ENCODE data around the gene NWD2.

NWD2 gene

GRCh38 chr4:37243722-37244582 lies 591 bp upstream of the NWD2 start:
- Mint-ChIP-seq H3K9me3 (no peaks in the 10 kb centered on the region), H3K27ac (no peak overlapping the region), H3K36me3 (no peaks in the 10 kb centered on the region), H3K4me1 (no peaks in the 10 kb centered on the region), H3K4me3 (no peak overlapping the region)
- DNase-seq (ENCODE audit: low spot score in 2 of 2) (no peak), ATAC-seq (no peak)

GRCh38 chr4:37245391-37245954 lies 930 bp downstream of the NWD2 start:
- no peaks in the 10 kb centered on the region for H3K9me3 Mint-ChIP-seq
- H3K36me3 Mint-ChIP-seq = no peaks in the 10 kb centered on the region
- no peak for ATAC-seq
- DNase-seq (ENCODE audit: low spot score in 2 of 2) = no peak
- H3K4me1 Mint-ChIP-seq = no peaks in the 10 kb centered on the region
- no peak overlapping the region for H3K27ac Mint-ChIP-seq
- no peak overlapping the region for H3K4me3 Mint-ChIP-seq

GRCh38 chr4:37246891-37247290 lies 2.3 kb downstream of the NWD2 start:
- DNase-seq (ENCODE audit: low spot score in 2 of 2) (no peak), ATAC-seq (no peak)
- H3K4me1 Mint-ChIP-seq = no peaks in the 10 kb centered on the region
- H3K36me3 Mint-ChIP-seq = no peaks in the 10 kb centered on the region
- no peaks in the 10 kb centered on the region for H3K9me3 Mint-ChIP-seq
- no peak overlapping the region for H3K27ac Mint-ChIP-seq
- no peak overlapping the region for H3K4me3 Mint-ChIP-seq

GRCh38 chr4:37258221-37258620 lies 13.7 kb downstream of the NWD2 start:
- no peak overlapping the region for H3K4me3 Mint-ChIP-seq
- ATAC-seq (no peak), DNase-seq (ENCODE audit: low spot score in 2 of 2) (no peak)
- H3K27ac Mint-ChIP-seq = no peak overlapping the region
- no peaks in the 10 kb centered on the region for H3K36me3 Mint-ChIP-seq
- no peaks in the 10 kb centered on the region for H3K4me1 Mint-ChIP-seq
- peaks cover 3% of the 10 kb centered on the region for H3K9me3 Mint-ChIP-seq

- no peak for ATAC-seq
- no peak overlapping the region for H3K27ac Mint-ChIP-seq
- no peaks in the 10 kb centered on the region for H3K4me1 Mint-ChIP-seq
- DNase-seq (ENCODE audit: low spot score in 2 of 2) = no peak
- H3K36me3 Mint-ChIP-seq = no peaks in the 10 kb centered on the region
- no peak overlapping the region for H3K4me3 Mint-ChIP-seq
- H3K9me3 Mint-ChIP-seq = peaks cover 7% of the 10 kb centered on the region
Observed at GRCh38 chr4:37268319-37268718, 23.8 kb downstream of the NWD2 start.

- H3K4me3 Mint-ChIP-seq = no peak overlapping the region
- ATAC-seq = no peak
- no peaks in the 10 kb centered on the region for H3K4me1 Mint-ChIP-seq
- no peak for DNase-seq (ENCODE audit: low spot score in 2 of 2)
- H3K9me3 Mint-ChIP-seq = peaks cover 10% of the 10 kb centered on the region
- H3K27ac Mint-ChIP-seq = no peak overlapping the region
- H3K36me3 Mint-ChIP-seq = no peaks in the 10 kb centered on the region
Observed at GRCh38 chr4:37279121-37279520, 34.6 kb downstream of the NWD2 start.

- no peaks in the 10 kb centered on the region for H3K36me3 Mint-ChIP-seq
- ATAC-seq (no peak), DNase-seq (ENCODE audit: low spot score in 2 of 2) (no peak)
- H3K27ac Mint-ChIP-seq = no peak overlapping the region
- H3K4me1 Mint-ChIP-seq = no peaks in the 10 kb centered on the region
- no peak overlapping the region for H3K4me3 Mint-ChIP-seq
- peaks cover 10% of the 10 kb centered on the region for H3K9me3 Mint-ChIP-seq
Observed at GRCh38 chr4:37279894-37280592, 35.5 kb downstream of the NWD2 start.

GRCh38 chr4:37299468-37299867 lies 54.9 kb downstream of the NWD2 start:
- ATAC-seq (no peak), DNase-seq (ENCODE audit: low spot score in 2 of 2) (no peak)
- Mint-ChIP-seq H3K27ac (no peak overlapping the region), H3K36me3 (no peaks in the 10 kb centered on the region), H3K4me1 (no peaks in the 10 kb centered on the region), H3K4me3 (no peak overlapping the region), H3K9me3 (no peaks in the 10 kb centered on the region)

- ATAC-seq = no peak
- Mint-ChIP-seq H3K4me3 (no peak overlapping the region), H3K4me1 (no peaks in the 10 kb centered on the region), H3K9me3 (peaks cover 2% of the 10 kb centered on the region), H3K36me3 (no peaks in the 10 kb centered on the region), H3K27ac (no peak overlapping the region)
- DNase-seq (ENCODE audit: low spot score in 2 of 2) = no peak
Observed at GRCh38 chr4:37304612-37305011, 60.1 kb downstream of the NWD2 start.

- no peak overlapping the region for H3K4me3 Mint-ChIP-seq
- DNase-seq (ENCODE audit: low spot score in 2 of 2) = no peak
- H3K36me3 Mint-ChIP-seq = no peaks in the 10 kb centered on the region
- H3K27ac Mint-ChIP-seq = no peak overlapping the region
- ATAC-seq = no peak
- peaks cover 7% of the 10 kb centered on the region for H3K9me3 Mint-ChIP-seq
- H3K4me1 Mint-ChIP-seq = no peaks in the 10 kb centered on the region
Observed at GRCh38 chr4:37305984-37306383, 61.4 kb downstream of the NWD2 start.

GRCh38 chr4:37317104-37317643 lies 72.6 kb downstream of the NWD2 start:
- Mint-ChIP-seq H3K4me3 (no peak overlapping the region), H3K27ac (no peak overlapping the region), H3K9me3 (no peaks in the 10 kb centered on the region), H3K36me3 (no peaks in the 10 kb centered on the region), H3K4me1 (no peaks in the 10 kb centered on the region)
- ATAC-seq (no peak), DNase-seq (ENCODE audit: low spot score in 2 of 2) (no peak)

- ATAC-seq (no peak), DNase-seq (ENCODE audit: low spot score in 2 of 2) (no peak)
- no peaks in the 10 kb centered on the region for H3K9me3 Mint-ChIP-seq
- no peaks in the 10 kb centered on the region for H3K36me3 Mint-ChIP-seq
- no peak overlapping the region for H3K27ac Mint-ChIP-seq
- H3K4me1 Mint-ChIP-seq = no peaks in the 10 kb centered on the region
- no peak overlapping the region for H3K4me3 Mint-ChIP-seq
Observed at GRCh38 chr4:37320513-37321235, 76.1 kb downstream of the NWD2 start.

GRCh38 chr4:37322122-37322521 lies 77.6 kb downstream of the NWD2 start:
- ATAC-seq = no peak
- H3K4me3 Mint-ChIP-seq = no peak overlapping the region

GRCh38 chr4:37324546-37324945 lies 80.0 kb downstream of the NWD2 start:
- Mint-ChIP-seq H3K9me3 (peaks cover 3% of the 10 kb centered on the region), H3K4me1 (no peaks in the 10 kb centered on the region), H3K27ac (no peak overlapping the region), H3K4me3 (no peak overlapping the region), H3K36me3 (no peaks in the 10 kb centered on the region)
- DNase-seq (ENCODE audit: low spot score in 2 of 2) (no peak), ATAC-seq (no peak)

More at GRCh38 chr4:37322122-37322521, 77.6 kb downstream of the NWD2 start:
- Mint-ChIP-seq H3K4me1 (no peaks in the 10 kb centered on the region), H3K27ac (no peak overlapping the region), H3K9me3 (no peaks in the 10 kb centered on the region), H3K36me3 (no peaks in the 10 kb centered on the region)
- DNase-seq (ENCODE audit: low spot score in 2 of 2) = no peak

GRCh38 chr4:37326852-37327251 lies 82.3 kb downstream of the NWD2 start:
- DNase-seq (ENCODE audit: low spot score in 2 of 2) (no peak), ATAC-seq (no peak)
- no peaks in the 10 kb centered on the region for H3K36me3 Mint-ChIP-seq
- H3K27ac Mint-ChIP-seq = no peak overlapping the region
- H3K4me1 Mint-ChIP-seq = no peaks in the 10 kb centered on the region
- H3K4me3 Mint-ChIP-seq = no peak overlapping the region
- peaks cover 3% of the 10 kb centered on the region for H3K9me3 Mint-ChIP-seq
